ENCODE results near the gene PPIL4.

PPIL4 gene

DNA sequence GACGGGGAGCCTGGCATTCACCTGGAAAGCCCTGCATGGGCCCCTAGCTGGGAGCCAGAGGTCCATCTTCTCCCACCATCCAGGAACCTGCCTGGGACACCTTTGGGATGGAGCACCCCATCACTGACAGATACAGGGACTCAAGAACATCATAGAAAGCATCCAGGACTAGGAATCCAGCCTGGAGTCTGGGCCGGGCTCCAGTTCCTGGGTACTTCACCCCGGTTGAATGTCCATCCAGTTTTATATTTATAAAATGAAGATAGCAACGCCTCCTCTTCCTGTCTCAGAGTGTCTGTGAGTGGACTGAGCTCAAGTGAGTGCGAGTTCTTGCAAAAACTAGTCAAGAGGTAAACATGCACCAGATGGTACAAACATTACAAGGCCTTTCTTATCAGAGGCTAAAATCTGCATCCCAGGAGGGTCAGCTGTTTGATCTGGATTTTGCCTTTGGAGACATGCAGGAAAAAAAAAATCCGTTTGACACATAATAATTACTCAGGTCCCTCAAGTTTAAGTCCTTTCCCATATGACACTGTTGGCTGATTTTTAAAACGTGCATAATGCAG lies 88.4 kb downstream of the PPIL4 start:
- DNase-seq: no peak

DNA sequence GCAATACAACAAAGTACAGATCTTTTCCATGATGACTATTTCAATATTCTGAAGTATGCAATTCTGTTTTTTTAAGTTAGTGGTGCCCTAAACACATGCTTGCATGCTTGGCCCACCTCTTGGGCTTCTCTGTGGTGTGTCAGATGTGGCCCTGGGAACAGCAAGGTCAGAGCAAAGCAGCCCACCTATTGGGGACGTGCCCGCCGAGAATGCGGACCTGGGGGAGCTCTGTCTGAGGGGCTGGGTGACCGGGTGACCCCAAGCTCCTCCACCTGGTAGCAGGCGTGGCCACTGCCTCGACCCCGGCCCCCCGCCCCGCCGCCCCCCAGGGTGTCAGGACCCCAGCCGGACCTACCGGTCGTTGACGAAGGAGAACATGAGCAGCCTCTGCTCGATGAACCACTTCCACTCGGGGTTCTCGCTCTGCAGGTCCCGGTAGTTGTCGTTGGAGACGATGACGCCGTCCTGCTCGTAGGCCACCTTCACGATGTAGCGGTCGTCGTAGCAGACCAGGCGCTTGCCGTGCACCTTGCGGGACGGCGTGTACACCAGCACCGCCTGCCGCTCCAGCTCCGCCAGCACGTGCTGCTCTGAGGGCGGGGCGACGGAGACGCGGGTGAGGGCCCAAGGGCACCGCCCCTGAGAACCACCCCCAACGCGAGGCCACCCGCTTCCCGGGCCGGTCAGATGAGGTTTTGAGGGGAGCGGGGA lies 89.4 kb downstream of the PPIL4 start:
- DNase-seq: no peak

DNA sequence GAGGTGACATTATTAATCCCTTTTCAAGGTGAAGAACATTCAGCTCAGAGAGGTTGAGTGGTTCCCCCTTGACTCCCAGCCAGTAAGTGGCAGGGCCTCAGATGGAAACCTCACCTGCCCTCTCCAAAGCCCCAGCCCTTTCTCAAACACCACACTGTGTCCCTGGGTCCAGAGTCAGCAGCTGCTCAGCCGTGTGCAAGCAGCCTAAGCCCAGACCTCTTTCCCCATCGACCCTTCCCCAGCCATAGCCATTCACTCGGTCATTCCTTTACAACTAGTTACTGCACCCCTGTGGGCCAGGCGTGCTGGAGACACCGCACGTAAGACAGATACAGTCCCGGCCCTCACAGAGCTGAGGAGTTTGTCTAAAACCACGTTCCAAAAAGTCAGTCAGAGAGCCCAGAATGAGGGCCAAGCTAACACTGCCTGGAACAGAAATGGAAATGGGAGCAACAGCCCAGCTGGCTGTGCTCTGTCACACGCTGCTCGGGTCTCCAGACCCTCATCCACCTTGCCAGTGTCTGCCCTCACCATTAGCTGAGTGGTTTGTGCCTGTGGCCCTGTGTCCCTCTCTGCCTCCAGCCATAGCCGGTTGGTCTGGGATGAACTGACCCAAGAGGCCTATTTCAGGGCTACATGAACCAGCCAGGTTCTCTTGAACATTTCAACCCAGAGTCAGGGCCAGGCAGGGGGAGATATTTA lies 90.7 kb downstream of the PPIL4 start:
- DNase-seq: no peak
